ACC112 (cell line): ENCODE measurements around the gene DLG2.
"Not testable (repeated sequence)": the region's sequence is repeated elsewhere in the genome, so short reads cannot be mapped to it uniquely, and the experiment has no call there.

Experiments
- H2AFZ ChIP-seq: fragments of 200-600 bp; sonication (generic); one replicate; pipeline ENCODE4 v1.6.0; 2017; ENCODE audit warnings: antibody characterized with exemption, low read length; ENCODE audit not compliant: unreplicated experiment
- H3K27ac ChIP-seq: fragments of 200-600 bp; sonication (generic); 2 replicates; pipeline ENCODE4 v1.5.1; 2014; ENCODE audit warnings: low read depth, mild to moderate bottlenecking, antibody characterized with exemption, low read length, moderate library complexity
- H3K27me3 ChIP-seq: fragments of 200-600 bp; sonication (generic); 2 replicates; pipeline ENCODE4 v1.6.1; 2014; ENCODE audit warnings: mild to moderate bottlenecking, antibody characterized with exemption, low read length, moderate library complexity, mixed read lengths; ENCODE audit not compliant: insufficient read depth
- H3K36me3 ChIP-seq: fragments of 200-600 bp; sonication (generic); 2 replicates; pipeline ENCODE4 v1.6.1; 2016; ENCODE audit warnings: mild to moderate bottlenecking, antibody characterized with exemption, low read length, moderate library complexity, mixed read lengths; ENCODE audit not compliant: insufficient read depth
- H3K4me1 ChIP-seq: fragments of 200-600 bp; sonication (generic); one replicate; pipeline ENCODE4 v1.6.1; 2016; ENCODE audit warnings: low read length, mixed read lengths; ENCODE audit not compliant: insufficient read depth, unreplicated experiment, control insufficient read depth
- H3K4me3 ChIP-seq: fragments of 200-600 bp; sonication (generic); 2 replicates; pipeline ENCODE4 v1.5.1; 2014; ENCODE audit warnings: mild to moderate bottlenecking, low read depth, low read length
- H3K79me2 ChIP-seq: fragments of 200-600 bp; sonication (generic); one replicate; pipeline ENCODE4 v1.6.0; 2016; ENCODE audit warnings: low read length; ENCODE audit not compliant: control insufficient read depth, unreplicated experiment, insufficient read depth

The DLG2 gene

DNA sequence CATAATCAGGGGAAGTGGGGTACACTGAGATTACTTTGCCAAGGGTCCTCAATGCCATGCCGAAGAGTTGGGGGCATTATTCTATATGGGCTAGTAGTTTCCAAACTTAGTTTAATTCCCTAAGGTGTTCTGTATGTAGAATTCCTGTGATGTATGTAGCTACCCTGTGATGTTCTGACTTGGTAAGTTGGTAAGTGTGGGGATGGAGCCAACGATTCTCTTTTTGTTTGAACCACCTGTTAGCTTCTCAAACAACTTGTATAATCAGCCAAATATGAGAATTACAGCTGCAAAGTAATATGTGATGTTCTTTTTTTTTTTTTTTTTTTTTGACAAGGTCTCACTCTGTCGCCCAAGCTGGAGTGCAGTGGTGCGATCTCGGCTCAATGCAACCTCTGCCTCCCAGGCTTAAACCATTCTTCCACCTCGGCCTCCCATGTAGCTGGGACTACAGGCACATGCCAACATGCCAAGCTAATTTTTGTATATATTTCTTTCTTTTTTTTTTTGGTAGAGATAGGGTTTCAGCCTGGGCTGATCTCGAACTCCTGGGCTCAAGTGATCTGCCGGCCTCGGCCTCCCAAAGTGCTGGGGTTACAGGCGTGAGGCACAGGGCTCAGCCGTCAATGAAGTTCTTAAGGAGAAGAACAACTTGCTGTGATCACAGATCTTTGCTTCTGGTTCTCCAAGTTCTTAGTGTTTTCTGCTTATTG lies 2025.8 kb downstream of the DLG2 start:
- no peaks in the 10 kb centered on the region for H3K79me2 ChIP-seq

GRCh38 chr11:83600661-83601060 lies 2026.5 kb downstream of the DLG2 start:
- Histone ChIP-seq H3K27ac (no peak overlapping the region), H3K36me3 (no peaks in the 10 kb centered on the region), H2AFZ (no peak overlapping the region), H3K79me2 (no peaks in the 10 kb centered on the region), H3K4me3 (no peak overlapping the region), H3K4me1 (no peaks in the 10 kb centered on the region), H3K27me3 (peaks cover 15% of the 10 kb centered on the region)

More for the DNA sequence above, 2025.8 kb downstream of the DLG2 start:
- Histone ChIP-seq H3K27ac (no peak overlapping the region), H3K27me3 (peaks cover 8% of the 10 kb centered on the region), H3K4me1 (no peaks in the 10 kb centered on the region), H3K36me3 (no peaks in the 10 kb centered on the region), H3K4me3 (no peak overlapping the region), H2AFZ (no peak overlapping the region)

GRCh38 chr11:83599066-83599465 lies 2028.1 kb downstream of the DLG2 start:
- H3K4me3 ChIP-seq = no peak overlapping the region
- no peaks in the 10 kb centered on the region for H3K36me3 ChIP-seq
- H3K79me2 ChIP-seq = no peaks in the 10 kb centered on the region
- H3K27ac ChIP-seq = no peak overlapping the region
- peaks cover 29% of the 10 kb centered on the region for H3K27me3 ChIP-seq
- H3K4me1 ChIP-seq = no peaks in the 10 kb centered on the region
- H2AFZ ChIP-seq = no peak overlapping the region

DNA sequence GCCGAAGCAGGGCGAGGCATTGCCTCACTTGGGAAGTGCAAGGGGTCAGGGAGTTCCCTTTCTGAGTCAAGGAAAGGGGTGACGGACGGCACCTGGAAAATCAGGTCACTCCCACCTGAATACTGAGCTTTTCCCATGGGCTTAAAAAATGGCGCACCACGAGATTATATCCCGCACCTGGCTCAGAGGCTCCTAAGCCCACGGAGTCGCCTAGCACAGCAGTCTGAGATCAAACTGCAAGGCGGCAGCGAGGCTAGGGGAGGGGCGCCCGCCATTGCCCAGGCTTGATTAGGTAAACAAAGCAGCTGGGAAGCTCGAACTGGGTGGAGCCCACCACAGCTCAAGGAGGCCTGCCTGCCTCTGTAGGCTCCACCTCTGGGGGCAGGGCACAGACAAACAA lies 2039.3 kb downstream of the DLG2 start:
- not testable (repeated sequence) for H2AFZ ChIP-seq, H3K79me2 ChIP-seq, H3K36me3 ChIP-seq, H3K27me3 ChIP-seq, H3K27ac ChIP-seq, H3K4me3 ChIP-seq
- H3K4me1 ChIP-seq = peaks cover 15% of the 10 kb centered on the region

DNA sequence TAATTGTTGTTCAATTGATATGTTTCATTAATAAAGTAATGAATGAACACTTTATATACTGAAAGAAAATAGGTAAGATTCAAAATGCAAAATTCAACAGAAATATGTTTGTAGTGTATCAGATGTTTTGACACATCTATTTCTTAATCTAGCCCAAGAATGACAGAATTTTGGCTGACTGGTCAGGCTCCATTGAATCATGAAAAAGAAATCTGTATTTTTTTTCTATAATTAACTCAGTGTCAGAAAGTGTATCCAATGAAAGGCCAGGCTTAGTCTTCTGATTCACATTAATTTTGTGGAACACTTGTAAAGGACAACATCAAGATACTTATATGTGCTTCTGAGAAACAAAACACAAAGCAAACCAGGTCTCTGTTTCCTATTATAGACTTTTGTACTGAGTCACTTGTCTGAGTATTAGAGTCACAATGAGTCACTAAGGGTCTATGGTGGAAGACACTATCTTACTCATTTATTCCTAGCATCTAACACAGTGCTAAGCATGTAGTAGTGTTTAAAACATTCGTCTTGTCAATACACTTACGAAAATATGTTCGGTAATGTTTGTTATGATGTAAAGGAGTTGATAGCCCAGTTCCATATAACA lies 2043.3 kb downstream of the DLG2 start:
- no peaks in the 10 kb centered on the region for H3K36me3 ChIP-seq
- no peak overlapping the region for H2AFZ ChIP-seq
- peaks cover 7% of the 10 kb centered on the region; the same call in 1 of the 2 replicates for H3K27me3 ChIP-seq
- no peaks in the 10 kb centered on the region for H3K79me2 ChIP-seq
- peak overlapping the region; percentile 30; the same call in 1 of the 2 replicates for H3K4me3 ChIP-seq
- peak overlapping the region; percentile 44 for H3K27ac ChIP-seq
- H3K4me1 ChIP-seq = peaks cover 15% of the 10 kb centered on the region

GRCh38 chr11:83574519-83574918 lies 2052.6 kb downstream of the DLG2 start:
- no peaks in the 10 kb centered on the region for H3K36me3 ChIP-seq
- no peaks in the 10 kb centered on the region for H3K79me2 ChIP-seq
- peaks cover 31% of the 10 kb centered on the region for H3K4me1 ChIP-seq
- no peak overlapping the region for H2AFZ ChIP-seq
- no peaks in the 10 kb centered on the region for H3K27me3 ChIP-seq
- no peak overlapping the region for H3K4me3 ChIP-seq
- H3K27ac ChIP-seq = no peak overlapping the region

DNA sequence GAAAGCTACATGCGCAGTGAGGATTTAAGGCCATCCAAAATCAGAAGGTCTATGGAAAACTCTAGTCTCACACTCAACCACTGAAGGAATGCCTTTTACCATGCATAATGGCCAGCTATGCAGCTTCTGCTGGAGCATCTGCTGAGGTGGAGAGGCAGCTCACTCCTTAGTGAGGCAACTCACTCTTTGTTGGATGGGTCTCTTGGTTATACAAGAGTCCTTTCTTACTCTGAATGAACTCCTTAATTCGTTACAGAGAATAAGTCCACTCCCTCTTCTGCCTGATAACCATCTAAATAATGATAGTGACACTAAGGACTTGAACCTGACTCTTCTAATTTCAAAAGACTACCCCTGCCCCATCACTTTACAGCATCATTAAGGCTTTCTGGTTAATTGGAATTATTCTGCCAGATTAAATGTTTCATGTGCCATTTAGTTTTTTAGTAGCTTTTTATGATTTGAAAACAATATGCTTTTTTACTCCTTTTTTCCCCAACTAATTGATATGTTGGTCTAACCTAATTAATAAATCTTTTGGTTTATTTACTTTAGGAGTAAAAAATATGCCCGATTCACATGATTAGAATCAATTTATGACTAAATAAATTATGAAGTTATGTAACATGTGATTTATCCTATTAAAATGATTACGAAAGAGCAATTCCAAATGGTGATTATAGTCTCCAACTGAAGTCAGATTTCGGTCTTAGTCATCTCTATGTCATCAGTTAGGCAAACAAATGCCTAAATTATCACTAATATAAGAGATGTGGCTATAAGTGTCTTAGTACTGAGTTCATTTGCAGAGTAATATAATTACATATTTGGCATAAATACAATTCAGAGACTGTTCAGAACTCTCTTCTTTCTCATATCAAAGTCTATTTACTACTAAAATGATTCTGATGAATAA lies 2054.3 kb downstream of the DLG2 start:
- Histone ChIP-seq H2AFZ (no peak overlapping the region), H3K36me3 (no peaks in the 10 kb centered on the region), H3K4me3 (no peak overlapping the region), H3K27me3 (no peaks in the 10 kb centered on the region), H3K79me2 (no peaks in the 10 kb centered on the region), H3K27ac (peak overlapping the region; percentile 9; the same call in 1 of the 2 replicates), H3K4me1 (peaks cover 31% of the 10 kb centered on the region)

DNA sequence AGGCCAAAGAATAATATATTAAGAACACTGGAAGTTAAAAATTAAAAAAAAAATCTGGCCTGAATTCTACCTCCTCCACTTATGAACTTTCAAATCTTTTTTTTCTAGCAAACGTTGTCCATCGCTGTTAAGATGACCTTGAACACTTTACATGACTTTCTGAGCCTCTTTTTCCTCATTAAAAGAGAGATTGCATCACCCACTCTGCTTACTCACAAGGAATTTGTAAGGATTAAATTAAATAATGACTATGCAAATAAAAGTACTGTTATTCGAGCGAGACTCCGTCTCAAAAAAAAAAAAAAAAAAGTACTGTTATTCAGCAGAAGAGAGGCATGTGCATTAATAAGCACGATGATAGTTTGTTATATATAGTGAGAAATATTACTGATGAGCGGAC lies 2055.8 kb downstream of the DLG2 start:
- Histone ChIP-seq H3K27ac (no peak overlapping the region), H3K4me3 (no peak overlapping the region), H3K27me3 (no peaks in the 10 kb centered on the region), H2AFZ (no peak overlapping the region), H3K36me3 (no peaks in the 10 kb centered on the region), H3K4me1 (peaks cover 41% of the 10 kb centered on the region), H3K79me2 (no peaks in the 10 kb centered on the region)

GRCh38 chr11:83569134-83569805 lies 2057.9 kb downstream of the DLG2 start:
- no peaks in the 10 kb centered on the region for H3K27me3 ChIP-seq
- H3K4me3 ChIP-seq = no peak overlapping the region
- no peaks in the 10 kb centered on the region for H3K36me3 ChIP-seq
- no peak overlapping the region for H3K27ac ChIP-seq
- H3K4me1 ChIP-seq = peaks cover 34% of the 10 kb centered on the region
- no peak overlapping the region for H2AFZ ChIP-seq
- no peaks in the 10 kb centered on the region for H3K79me2 ChIP-seq

GRCh38 chr11:83568516-83568915 lies 2058.6 kb downstream of the DLG2 start:
- H3K27ac ChIP-seq = no peak overlapping the region
- no peak overlapping the region for H2AFZ ChIP-seq
- no peaks in the 10 kb centered on the region for H3K36me3 ChIP-seq
- peaks cover 27% of the 10 kb centered on the region for H3K4me1 ChIP-seq
- no peaks in the 10 kb centered on the region for H3K79me2 ChIP-seq
- H3K4me3 ChIP-seq = no peak overlapping the region
- no peaks in the 10 kb centered on the region for H3K27me3 ChIP-seq
